NCI-H2196 (cell line): ENCODE results near the gene PGPEP1.
A peak's percentile ranks its signal among the peaks of the same experiment; 100 is the strongest.
"Not testable (repeated sequence)": the region's sequence is repeated elsewhere in the genome, so short reads cannot be mapped to it uniquely, and the experiment has no call there.

ENCODE experiments used
- DNase-seq: peaks from one replicate; lab custom pipeline; 2025; ENCODE audit not compliant: unreplicated experiment; lab: John Stamatoyannopoulos, UW

Gene PGPEP1

DNA sequence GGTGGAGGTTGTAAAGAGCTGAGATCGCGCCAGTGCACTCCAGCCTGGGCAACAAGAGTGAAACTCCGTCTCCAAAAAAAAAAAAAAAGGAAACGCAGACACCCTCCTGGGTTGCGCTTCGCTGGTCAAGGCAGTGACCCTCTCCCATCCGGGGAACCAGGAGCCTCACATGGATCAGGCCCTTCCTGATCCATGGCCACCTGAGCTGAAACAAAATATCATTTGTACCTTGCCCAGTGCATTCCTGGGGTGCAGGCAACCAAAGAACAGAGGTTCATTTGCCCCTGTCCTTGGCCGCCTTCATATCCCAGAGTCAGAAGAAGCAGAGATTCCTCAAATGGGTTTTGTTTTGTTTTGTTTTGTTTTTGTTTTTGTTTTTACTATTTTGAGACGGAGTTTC, 9.5 kb upstream of the PGPEP1 start:
- DNase-seq = no peak

DNA sequence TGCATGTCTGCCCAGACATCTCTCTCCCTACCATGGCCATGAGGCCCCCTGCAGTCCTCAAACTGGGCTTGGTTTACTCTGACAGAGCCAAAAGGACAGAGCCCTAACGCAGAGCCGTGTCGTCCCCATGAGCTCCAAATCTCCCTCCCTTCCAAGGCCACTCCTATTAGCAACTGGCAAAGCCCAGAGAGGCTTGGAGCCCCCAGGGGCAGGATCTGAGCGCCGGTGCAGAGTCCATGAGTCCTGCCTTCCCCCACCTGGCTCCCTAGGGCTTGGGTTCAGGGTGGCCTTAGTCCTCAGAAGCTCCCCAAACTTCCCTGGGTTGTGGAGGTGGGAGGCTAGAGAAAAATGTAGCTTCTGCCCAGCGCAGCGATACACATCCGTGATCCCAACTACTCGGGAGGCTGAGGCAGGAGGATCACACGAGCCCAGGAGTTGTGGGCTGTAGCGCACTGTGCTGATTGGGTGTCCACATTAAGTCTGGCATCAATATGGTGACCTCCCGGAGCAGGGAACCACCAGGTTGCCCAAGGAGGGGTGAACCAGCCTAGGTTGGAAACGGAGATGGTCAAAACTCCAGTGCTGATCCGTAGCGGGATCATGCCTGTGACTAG, 7.4 kb upstream of the PGPEP1 start:
- DNase-seq = no peak

- DNase-seq = no peak
These were observed 6.7 kb upstream of the PGPEP1 start for GRCh38 chr19:18333680-18334079.

- no peak for DNase-seq
These were observed 4.3 kb upstream of the PGPEP1 start for GRCh38 chr19:18336121-18336520.

DNA sequence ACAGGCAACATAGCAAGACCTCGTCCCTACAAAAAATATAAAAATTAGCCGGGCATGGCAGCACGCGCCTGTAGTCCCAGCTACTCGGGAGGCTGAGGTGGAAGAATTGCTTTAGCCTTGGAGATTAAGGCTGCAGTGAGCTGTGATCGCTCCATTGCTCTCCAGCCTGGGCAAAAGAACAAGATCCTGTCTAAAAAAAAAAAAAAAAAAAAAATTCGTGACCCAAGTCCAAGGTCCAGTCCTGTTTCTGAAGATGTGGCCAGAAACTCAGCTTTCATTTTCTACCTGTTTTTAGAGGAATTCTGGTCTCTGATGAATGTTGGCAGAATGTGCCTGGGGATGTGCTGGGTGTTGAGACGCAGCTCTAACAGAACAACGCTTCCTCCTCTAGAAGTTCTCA, 1.9 kb upstream of the PGPEP1 start:
- DNase-seq = no peak

DNA sequence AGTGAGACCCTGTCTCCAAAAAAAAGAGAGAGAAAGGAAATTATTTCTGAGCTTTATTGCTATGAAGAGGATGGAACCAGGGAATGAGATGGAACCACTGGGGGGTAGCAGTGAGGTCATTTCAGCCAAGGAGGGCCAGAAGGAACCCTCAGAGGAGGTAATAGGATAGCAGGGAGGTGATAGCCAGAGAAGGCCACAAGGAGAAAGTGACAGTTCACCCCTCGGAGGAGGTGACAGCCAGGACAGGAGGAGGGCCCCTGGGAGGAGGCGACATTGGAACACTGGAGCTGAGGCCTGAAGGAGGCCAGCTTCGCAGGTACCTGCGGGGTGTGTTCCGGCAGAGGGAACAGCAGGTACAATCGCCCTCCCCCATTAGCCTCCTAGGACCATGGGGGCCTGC, 675 bp upstream of the PGPEP1 start:
- no peak for DNase-seq

GRCh38 chr19:18340990-18341868, 831 bp downstream of the PGPEP1 start:
- DNase-seq = peak; percentile 56

DNA sequence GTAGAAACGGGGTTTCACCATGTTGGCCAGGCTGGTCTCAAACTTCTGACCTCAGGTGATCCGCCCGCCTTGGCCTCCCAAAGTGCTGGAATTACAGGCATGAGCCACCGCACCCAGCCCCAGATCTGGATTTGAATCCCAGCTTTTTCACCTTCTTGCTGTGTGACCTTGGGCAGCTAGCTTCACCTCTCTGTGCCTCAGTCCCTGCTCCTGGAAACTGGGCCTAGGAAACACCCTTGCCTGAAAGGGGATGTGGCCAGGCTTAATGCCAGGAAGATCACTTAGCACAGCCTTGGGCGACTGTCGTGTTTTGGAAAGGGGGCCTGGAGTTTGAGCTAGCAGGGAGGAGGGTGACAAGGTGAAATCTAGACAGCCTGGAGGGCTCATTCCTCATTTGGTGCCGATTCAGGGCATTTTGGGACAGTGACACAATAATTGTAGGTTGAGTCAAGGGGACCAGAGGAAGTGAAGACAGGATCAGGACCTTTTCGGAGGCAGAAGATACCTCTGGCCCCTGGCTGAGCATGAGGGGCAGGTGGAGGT, 1.8 kb downstream of the PGPEP1 start:
- no peak for DNase-seq

DNA sequence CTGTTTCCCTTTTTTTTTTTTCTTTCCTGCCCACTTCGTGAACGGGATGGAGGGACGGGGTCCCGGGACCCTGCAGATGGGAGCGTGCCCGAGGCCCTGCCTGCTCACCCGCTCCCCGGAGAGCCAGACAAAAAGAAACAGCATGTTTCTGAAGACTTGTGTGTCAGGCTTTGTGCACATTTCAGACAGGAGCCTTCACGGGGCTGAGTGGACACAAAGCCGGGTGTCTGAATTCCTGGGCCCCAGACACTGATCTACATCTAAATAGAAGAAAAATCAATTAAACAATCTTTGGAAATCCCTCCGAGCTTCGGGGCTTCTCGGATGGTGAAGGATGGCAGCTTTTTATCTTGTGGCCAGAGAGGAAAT, 4.2 kb downstream of the PGPEP1 start:
- no peak for DNase-seq

DNA sequence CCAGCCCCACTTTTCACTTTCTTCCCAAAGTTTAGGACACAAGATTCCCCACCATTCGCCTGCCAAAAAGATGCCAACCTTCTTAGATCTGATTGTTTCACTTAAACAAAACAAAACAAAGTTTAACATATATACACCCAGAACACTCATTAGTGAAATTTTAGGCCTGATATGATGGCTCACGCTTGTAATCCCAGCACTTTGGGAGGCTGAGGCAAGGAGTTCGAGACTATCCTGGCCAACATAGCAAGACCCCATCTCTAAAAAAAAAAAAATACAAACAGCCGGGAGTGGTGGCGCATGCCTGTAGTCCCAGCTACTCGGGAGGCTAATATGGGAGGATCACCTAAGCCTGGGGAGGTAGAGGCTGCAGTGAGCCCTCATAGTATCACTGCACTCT, 4.9 kb downstream of the PGPEP1 start:
- no peak for DNase-seq

DNA sequence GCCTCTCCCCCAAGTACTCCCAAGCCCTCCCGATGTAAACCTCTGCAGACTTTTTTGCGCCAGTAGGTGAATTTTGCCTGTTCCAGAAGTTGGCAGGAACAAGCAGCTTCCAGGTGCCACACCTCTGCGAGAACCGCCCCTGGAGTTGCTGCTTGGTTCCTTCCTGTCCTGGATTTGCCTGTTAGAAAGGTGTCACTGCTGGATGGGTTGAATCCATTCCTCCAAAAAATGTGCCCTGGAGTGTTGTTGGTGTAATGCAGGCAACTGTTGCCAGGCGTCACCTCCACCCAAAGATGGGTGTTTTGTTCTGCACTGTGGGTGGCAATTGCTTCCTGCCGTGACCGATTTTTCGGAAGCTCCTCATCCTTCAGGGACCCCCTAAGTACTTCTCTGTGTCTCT, 5.7 kb downstream of the PGPEP1 start:
- no peak for DNase-seq

DNA sequence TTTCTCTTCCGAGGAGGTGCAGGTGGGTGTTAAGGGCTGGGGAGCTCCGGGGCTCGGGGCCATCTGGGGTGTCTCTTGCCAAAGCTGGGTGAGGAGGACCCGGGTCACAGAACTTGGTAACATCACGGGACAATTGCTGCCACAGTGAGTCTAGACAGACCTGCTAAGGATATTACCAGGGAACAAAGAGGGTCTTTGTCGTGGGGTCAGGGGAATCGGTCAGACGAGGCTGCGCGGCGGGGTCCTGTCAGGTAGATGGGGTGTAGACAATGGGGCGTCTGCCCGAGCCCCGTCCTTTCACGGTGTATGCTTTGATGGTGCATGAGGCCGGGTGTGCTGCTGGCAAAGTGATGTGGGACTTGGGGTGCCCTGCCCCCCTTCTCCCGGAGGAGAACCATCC, 7.8 kb downstream of the PGPEP1 start:
- no peak for DNase-seq

DNA sequence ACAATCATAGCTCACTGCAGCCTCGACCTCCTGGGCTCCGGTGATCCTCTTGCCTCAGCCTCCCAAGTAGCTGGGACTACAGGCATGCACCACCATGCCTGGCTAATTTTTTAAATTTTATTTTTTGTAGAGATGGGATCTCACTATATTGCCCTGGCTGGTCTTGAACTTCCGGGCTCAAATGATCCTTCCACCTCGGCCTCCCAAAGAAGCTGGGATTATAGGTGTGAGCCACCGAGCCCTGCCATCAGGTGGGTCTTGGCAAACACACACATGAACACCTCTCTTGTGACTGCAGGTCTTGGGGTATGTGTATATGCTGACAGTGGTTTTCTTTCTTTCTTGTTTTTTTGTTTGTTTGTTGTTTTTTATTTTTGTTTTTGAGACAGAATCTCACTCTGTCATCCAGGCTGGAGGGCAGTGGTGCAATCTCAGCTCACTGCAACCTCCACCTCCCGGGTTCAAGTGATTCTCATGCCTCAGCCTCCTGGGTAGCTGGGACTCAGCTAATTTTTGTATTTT, 8.5 kb downstream of the PGPEP1 start:
- not testable (repeated sequence) for DNase-seq

- DNase-seq = peak; percentile 74
These were observed 9.2 kb downstream of the PGPEP1 start for GRCh38 chr19:18349524-18350128.

- no peak for DNase-seq
These were observed 10.1 kb downstream of the PGPEP1 start for GRCh38 chr19:18350490-18350889.

- DNase-seq = no peak
These were observed 11.1 kb downstream of the PGPEP1 start for GRCh38 chr19:18351544-18351943.

DNA sequence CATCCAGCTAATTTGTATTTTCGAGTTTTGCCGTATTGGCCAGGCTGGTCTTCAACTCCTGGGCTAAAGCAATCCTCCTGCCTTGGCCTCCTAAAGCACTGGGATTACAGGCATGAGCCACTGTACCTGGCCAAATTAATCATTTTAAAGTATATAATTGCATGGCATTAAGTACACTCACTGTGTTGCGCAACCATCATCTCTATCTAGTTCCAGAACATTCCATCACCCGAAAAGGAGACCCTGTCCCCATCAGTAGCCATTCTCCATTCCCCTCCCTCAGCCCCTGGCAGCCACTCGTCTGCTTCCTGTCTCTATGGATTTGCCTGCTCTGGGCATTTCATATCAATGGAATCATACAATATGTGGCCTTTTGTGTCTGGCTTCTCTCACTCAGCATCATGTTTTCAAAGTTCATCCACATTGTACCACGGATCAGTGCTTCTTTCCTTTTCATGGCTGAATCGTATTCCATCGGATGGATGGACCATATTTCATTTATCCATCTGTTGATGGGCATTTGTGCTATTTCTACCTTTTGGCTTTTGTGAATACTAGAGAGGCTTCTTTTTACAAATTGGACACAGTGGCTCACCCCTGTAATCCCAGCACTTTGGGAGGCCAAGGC, 13.1 kb downstream of the PGPEP1 start:
- no peak for DNase-seq

- DNase-seq = not testable (repeated sequence)
These were observed 14.3 kb downstream of the PGPEP1 start for GRCh38 chr19:18354743-18355142.

DNA sequence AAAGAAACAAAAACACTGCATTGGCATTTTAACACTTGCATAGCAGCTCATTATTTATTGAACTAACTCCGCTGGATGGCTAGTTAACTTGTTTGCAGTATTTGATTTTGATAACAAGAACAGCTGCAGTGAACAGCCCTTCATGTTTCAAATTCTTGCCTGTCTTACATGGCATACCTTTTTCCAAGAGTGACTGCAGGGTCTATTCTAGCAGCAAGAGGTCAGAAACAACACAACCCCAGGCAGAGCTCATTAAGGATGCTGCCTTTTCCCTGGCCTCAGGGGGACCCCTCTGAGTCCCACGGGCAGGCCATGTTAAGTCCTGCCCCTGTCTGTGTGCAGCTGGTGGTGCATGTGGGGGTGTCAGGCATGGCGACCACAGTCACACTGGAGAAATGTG, 16.6 kb downstream of the PGPEP1 start:
- DNase-seq = no peak

- DNase-seq = no peak
These were observed 21.2 kb downstream of the PGPEP1 start for GRCh38 chr19:18361646-18362045.

DNA sequence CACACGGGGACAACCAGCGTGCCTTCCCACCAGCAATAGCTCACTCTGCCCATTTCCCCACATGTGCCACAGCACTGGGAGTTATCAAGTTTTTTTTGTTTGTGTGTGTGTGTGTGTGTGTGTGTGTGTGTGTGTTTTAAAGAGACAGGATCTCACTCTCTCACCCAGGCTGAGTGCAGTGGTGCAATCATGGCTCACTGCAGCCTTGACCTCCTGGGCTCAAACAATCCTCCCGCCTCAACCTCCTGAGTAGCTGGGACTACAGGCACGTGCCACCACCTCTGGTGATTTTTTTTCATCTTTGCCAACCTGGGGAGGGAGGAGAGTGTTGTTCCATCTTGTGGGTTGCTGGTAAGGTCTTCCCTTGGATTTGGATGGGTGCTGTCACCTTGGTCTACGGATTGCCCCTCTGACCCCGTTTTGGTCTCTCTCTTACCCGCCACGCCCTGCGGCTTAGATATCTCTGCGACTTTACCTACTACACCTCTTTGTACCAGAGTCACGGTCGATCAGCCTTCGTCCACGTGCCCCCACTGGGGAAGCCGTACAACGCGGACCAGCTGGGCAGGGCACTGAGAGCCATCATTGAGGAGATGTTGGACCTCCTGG, 22.6 kb downstream of the PGPEP1 start:
- DNase-seq = no peak
